K562 (cell line): ENCODE results near the gene NR0B2. TPM values are rescaled to one million over a fixed set of nuclear protein-coding genes. Genes with fewer than 3 reads are reported as not detected.

Experiments
- ARNT ChIP-seq, 2 experiments: fragments of 450-650 bp; IDR thresholded peaks; 2 replicates each; pipeline ENCODE4 v1.6.1; 2016; ENCODE audit warnings: mild to moderate bottlenecking in 1 of 2
- BCOR ChIP-seq: fragments of 450-650 bp; IDR thresholded peaks from 2 replicates; pipeline ENCODE4 v1.6.1; 2016
- COPS2 ChIP-seq: fragments of 450-650 bp; conservative IDR thresholded peaks from 2 replicates; pipeline ENCODE4 v1.6.1; 2016; ENCODE audit warnings: mild to moderate bottlenecking, moderate library complexity
- GTF3C2 ChIP-seq: IDR thresholded peaks from 3 replicates; pipeline ENCODE4 v1.6.1; 2011; ENCODE audit warnings: borderline replicate concordance, mild to moderate bottlenecking, moderate library complexity; ENCODE audit not compliant: insufficient read length; ENCODE audit errors: extremely low read depth
- HNRNPH1 ChIP-seq: fragments of 200-400 bp; formaldehyde crosslinking; optimal IDR thresholded peaks from 2 replicates; pipeline ENCODE3; 2017; ENCODE audit warnings: low read depth, mild to moderate bottlenecking, low read length, moderate library complexity
- MECOM ChIP-seq: fragments of 250-450 bp; sonication (Bioruptor Pico); IDR thresholded peaks from 2 replicates; pipeline ENCODE4 v1.8.0; 2022; ENCODE audit warnings: inconsistent platforms
- POLR2B ChIP-seq: fragments of 450-650 bp; IDR thresholded peaks from 2 replicates; pipeline ENCODE4 v1.6.1; 2018; ENCODE audit warnings: low read depth; ENCODE audit not compliant: partially characterized antibody
- ZBTB1 ChIP-seq: sonication (generic); formaldehyde crosslinking; IDR thresholded peaks from 2 replicates; pipeline ENCODE4 v1.8.1; 2023; ENCODE audit warnings: missing genetic modification reagents, low read depth, mild to moderate bottlenecking, borderline replicate concordance
- ZBTB17 ChIP-seq: fragments of 450-650 bp; formaldehyde crosslinking; IDR thresholded peaks from 2 replicates; pipeline ENCODE4 v1.4.0; 2020; ENCODE audit warnings: mild to moderate bottlenecking
- ZC3H11A ChIP-seq: IDR thresholded peaks from 2 replicates; pipeline ENCODE4 v1.6.1; 2012; ENCODE audit warnings: low read depth, low read length, improper control_type of control experiment
- ZFP36 ChIP-seq: fragments of 150-350 bp; IDR thresholded peaks from 2 replicates; pipeline ENCODE4 v1.6.1; 2018; ENCODE audit warnings: low read length, low read depth; ENCODE audit not compliant: partially characterized antibody
- ZNF184 ChIP-seq: sonication (generic); formaldehyde crosslinking; IDR thresholded peaks from 2 replicates; pipeline ENCODE4 v1.5.0; 2020; ENCODE audit warnings: missing genetic modification reagents
- ZNF76 ChIP-seq: fragments of 250-450 bp; sonication (Bioruptor Pico); IDR thresholded peaks from 2 replicates; pipeline ENCODE4 v1.4.0; 2020; ENCODE audit warnings: mild to moderate bottlenecking, moderate library complexity, borderline replicate concordance
- ZZZ3 ChIP-seq: fragments of 450-650 bp; IDR thresholded peaks from 2 replicates; pipeline ENCODE4 v1.6.1; 2016; ENCODE audit warnings: antibody characterized with exemption, mild to moderate bottlenecking, moderate library complexity
- polyA plus RNA-seq, 8 experiments: library from polyadenylated mRNA; depleted of rRNA in 4 of 8; stranded (reverse) in 5 of 8; unstranded in 3 of 8; fragments of >200 nt; fragmentation: Nextera tagmentation in 2 of 8; fragmentation: Illumina TruSeq in 1 of 8; extraction: Ambion mirVana in 2 of 8; extraction: Trizol in 1 of 8; gene quantifications; 2 replicates each; pipeline versions ENCODE4 v1.2.1 to v1.2.3, GENCODE V29; 2011 to 2014; ENCODE audit warnings: inconsistent platforms in 1 of 8, missing spikeins in 1 of 8
- total RNA-seq, 7 experiments: library from RNA; depleted of rRNA in 6 of 7; stranded (reverse); fragments of >200 nt in 6 of 7; fragmentation: Illumina TruSeq in 2 of 7; extraction: Trizol in 2 of 7; gene quantifications; 2 replicates each; pipeline versions ENCODE4 v1.2.1 to v1.2.3, GENCODE V29; 2011 to 2021; ENCODE audit warnings: low replicate concordance in 1 of 7
- TF ChIP-seq, protein P1 (sequence below): sonication (generic); formaldehyde crosslinking; IDR thresholded peaks from 2 replicates; pipeline ENCODE4 v1.8.1; 2022; ENCODE audit warnings: missing genetic modification reagents
- TF ChIP-seq, protein P2 (sequence below): sonication (generic); formaldehyde crosslinking; IDR thresholded peaks from 2 replicates; pipeline ENCODE4 v1.8.0; 2023; ENCODE audit warnings: mild to moderate bottlenecking, missing genetic modification reagents
- TF ChIP-seq, protein P3 (sequence below): fragments of 450-650 bp; formaldehyde crosslinking; IDR thresholded peaks from 2 replicates; pipeline ENCODE4 v1.4.0; 2022; ENCODE audit warnings: missing genetic modification characterization

Gene NR0B2
- total and polyA plus RNA-seq, 9 of the 15 experiments (the other 6 are each of a cell fraction or from before 2014, with no cell fraction given): not detected

- 0 out of 4 replicates have a peak, but pooled peaks of 1 of the 2 experiments have one; percentile 33 for TF ChIP-seq ARNT (IDR thresholded peaks at IDR 0.05)
- no peak for TF ChIP-seq HNRNPH1
- no peak for TF ChIP-seq ZNF184 (CRISPR knock-in tag)
- TF ChIP-seq BCOR: peak; percentile 29; the same call in 1 of the 2 replicates
- TF ChIP-seq ZFP36: no peak
- TF ChIP-seq, protein P1, sequence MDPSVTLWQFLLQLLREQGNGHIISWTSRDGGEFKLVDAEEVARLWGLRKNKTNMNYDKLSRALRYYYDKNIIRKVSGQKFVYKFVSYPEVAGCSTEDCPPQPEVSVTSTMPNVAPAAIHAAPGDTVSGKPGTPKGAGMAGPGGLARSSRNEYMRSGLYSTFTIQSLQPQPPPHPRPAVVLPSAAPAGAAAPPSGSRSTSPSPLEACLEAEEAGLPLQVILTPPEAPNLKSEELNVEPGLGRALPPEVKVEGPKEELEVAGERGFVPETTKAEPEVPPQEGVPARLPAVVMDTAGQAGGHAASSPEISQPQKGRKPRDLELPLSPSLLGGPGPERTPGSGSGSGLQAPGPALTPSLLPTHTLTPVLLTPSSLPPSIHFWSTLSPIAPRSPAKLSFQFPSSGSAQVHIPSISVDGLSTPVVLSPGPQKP (CRISPR knock-in tag): no peak
- TF ChIP-seq ZZZ3: peak; percentile 49; the same call in 1 of the 2 replicates
- TF ChIP-seq MECOM (CRISPR knock-in tag): no peak
- no peak for TF ChIP-seq GTF3C2
- TF ChIP-seq ZBTB1: no peak
- TF ChIP-seq, protein P2, sequence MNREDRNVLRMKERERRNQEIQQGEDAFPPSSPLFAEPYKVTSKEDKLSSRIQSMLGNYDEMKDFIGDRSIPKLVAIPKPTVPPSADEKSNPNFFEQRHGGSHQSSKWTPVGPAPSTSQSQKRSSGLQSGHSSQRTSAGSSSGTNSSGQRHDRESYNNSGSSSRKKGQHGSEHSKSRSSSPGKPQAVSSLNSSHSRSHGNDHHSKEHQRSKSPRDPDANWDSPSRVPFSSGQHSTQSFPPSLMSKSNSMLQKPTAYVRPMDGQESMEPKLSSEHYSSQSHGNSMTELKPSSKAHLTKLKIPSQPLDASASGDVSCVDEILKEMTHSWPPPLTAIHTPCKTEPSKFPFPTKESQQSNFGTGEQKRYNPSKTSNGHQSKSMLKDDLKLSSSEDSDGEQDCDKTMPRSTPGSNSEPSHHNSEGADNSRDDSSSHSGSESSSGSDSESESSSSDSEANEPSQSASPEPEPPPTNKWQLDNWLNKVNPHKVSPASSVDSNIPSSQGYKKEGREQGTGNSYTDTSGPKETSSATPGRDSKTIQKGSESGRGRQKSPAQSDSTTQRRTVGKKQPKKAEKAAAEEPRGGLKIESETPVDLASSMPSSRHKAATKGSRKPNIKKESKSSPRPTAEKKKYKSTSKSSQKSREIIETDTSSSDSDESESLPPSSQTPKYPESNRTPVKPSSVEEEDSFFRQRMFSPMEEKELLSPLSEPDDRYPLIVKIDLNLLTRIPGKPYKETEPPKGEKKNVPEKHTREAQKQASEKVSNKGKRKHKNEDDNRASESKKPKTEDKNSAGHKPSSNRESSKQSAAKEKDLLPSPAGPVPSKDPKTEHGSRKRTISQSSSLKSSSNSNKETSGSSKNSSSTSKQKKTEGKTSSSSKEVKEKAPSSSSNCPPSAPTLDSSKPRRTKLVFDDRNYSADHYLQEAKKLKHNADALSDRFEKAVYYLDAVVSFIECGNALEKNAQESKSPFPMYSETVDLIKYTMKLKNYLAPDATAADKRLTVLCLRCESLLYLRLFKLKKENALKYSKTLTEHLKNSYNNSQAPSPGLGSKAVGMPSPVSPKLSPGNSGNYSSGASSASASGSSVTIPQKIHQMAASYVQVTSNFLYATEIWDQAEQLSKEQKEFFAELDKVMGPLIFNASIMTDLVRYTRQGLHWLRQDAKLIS (CRISPR knock-in tag): no peak
- no peak for TF ChIP-seq COPS2
- no peak for TF ChIP-seq ZC3H11A
- TF ChIP-seq ZBTB17 (CRISPR knock-in tag): peak; percentile 45; the same call in 1 of the 2 replicates
- TF ChIP-seq ZNF76 (CRISPR knock-in tag): no peak
- TF ChIP-seq, protein P3, sequence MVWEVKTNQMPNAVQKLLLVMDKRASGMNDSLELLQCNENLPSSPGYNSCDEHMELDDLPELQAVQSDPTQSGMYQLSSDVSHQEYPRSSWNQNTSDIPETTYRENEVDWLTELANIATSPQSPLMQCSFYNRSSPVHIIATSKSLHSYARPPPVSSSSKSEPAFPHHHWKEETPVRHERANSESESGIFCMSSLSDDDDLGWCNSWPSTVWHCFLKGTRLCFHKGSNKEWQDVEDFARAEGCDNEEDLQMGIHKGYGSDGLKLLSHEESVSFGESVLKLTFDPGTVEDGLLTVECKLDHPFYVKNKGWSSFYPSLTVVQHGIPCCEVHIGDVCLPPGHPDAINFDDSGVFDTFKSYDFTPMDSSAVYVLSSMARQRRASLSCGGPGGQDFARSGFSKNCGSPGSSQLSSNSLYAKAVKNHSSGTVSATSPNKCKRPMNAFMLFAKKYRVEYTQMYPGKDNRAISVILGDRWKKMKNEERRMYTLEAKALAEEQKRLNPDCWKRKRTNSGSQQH: no peak
- TF ChIP-seq POLR2B: peak; percentile 90
Measured at GRCh38 chr1:26900001-26900814, 13.6 kb downstream of the NR0B2 start, which contains the start of gene GPATCH3 (continued).
